Stimulated activated CD4-positive, alpha-beta T cell treated with anti-CD3 and anti-CD28 coated beads, Interleukin-12 subunit alpha, Interleukin-12 subunit beta, amount 100 ng/mL, for 4 hours (primary cell): Measurements from ENCODE around the gene PRM2.
A peak's percentile ranks its signal among the peaks of the same experiment; 100 is the strongest.

Experiments
- DNase-seq: peaks from one replicate; pipeline ENCODE4 v3.0.0-alpha.2; 2020

The PRM2 gene

DNA sequence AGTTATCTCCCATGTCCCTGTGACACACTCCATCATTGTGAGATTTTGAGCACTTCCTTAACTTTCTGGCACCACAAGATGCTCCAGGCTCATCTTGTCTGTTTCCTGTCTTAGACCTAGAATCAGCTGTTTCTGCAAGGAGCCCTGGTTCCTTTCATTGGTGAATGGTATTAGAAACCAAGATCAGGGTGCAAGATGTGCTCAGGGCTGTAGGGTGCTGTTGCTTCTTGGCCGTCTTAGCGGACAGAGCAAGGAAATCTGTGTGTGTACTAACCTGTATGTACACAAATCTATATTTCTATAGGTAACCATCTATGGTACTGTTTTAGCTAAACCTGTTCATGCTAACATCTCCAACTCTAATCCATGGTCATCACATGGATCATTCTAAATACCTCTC, 12.9 kb upstream of the PRM2 start:
- no peak for DNase-seq

DNA sequence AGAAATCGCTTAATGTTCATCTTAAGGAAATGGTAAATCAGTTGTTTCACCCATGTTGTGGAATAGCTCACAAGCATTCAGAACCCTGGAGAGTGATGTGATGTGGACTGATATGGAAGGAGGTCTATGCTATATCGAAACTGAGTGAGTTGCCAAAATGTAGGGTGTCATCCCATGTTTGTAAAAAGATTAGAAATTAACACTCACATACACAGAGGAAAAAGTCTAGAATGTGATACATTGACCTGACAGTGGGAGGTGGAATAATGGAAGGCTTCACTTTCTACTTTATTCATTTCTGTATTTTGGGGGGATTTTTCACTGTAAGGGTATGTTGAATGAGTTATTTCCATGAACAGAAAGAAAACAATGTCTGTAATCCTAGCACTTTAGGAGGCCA, 9.6 kb upstream of the PRM2 start:
- DNase-seq, result no peak

DNA sequence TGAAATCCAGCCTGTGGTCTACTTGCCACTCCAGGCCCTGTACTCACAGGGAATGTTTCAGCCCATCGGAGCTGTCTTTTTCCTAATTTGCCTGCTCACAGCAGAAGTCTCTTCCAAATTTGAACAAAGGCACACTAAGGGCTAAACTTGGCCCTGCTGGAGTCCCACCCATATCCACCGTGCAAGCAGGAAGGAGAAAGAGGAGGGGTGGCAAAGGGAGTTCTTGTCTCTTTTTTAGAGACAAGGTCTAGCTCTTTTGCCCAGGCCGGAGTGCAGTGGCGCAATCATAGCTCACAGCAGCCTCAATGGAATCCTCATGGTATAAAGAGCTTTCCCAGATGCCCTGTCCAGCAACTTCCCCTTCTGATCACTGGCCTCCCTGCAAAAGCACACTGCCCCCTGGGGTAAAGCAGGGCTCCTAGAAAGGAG, 7.6 kb upstream of the PRM2 start:
- no peak for DNase-seq

DNA sequence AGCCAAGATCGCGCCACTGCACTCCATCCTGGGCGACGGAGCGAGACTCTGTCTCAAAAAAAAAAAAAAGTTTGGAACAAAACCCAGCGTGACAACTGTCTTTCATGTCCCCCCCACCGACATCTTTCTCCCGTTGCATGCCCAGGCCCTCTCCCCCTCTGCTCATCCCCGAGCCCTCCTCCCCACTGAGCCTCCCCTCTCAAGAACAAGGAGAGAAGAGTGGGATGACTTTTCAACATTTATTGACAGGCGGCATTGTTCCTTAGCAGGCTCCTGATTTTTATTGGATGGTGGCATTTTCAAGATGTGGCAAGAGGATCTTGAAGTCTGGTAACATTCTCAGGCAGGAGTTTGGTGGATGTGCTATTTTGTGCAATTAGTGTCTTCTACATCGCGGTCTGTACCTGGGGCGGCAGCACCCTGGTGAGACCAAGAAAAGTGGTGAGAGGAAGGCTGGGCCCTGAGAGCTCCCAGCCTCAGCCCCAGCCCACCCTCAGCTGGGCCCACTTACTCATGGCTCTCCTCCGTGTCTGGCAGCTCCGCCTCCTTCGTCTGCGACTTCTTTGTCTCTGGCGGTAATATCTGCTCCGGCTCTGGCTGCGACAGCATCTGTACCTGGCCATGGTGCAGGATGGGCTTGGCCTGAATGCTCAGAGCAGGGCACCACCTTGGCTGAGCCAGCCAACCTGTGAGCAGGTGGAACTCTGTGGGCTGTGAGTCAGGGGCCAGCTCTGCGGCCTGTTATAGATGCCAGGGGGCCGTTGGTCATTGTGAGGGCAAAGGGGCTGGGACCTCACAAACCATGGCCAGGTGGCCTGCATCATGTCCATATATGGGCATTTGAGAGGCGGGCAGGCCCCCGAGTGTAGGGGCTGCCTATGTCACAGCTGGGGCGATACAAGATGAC, 4.6 kb upstream of the PRM2 start, which contains the start of gene PRM1:
Gene PRM1, minus strand, starts transcription at position 715 of the 907 bp plus-strand sequence. Its CDS starts 92 bp downstream, at position 623.
- no peak for DNase-seq

DNA sequence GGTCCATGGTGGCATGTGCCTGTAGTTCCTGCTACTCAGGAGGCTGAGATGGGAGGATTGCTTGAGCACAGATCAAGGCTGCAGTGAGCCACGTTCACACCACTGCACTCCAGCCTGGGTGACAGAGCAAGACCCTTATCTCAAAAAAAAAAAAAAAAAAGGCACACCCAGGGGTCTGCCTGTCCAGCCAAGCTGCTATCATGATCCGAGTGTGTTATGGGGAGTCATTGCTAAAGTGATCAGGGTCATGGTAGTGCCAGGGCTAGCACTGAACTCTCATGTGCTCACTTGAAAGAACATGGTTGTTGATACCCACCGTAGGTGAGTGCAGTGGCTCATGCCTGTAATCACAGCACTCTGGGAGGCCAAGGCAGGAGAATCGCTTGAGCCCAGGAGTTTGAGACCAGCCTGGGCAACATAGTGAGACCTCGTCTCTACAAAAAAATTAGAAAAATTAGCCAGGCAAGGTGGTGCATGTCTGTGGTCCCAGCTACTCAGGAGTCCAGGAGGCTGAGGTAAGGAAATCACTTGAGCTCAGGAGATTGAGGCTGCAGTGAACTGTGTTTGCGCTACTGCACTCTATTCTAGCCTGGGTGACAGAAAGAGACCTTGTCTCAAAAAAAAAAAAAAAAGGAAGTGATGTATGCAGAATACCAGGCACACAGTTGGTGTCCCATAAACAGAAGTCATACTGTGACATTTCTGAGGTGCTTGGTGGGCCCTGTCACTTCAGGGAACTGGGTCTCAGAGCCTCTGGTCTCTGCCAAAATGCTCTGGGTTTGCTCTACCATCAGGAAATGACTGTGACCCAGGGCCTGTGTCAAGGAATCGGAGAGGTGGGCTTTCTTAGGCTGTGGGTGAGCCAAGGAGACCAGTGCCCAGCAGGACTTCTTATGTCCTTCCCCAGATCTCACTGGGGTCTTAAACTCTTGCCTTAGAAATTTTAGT, 2.7 kb upstream of the PRM2 start:
- no peak for DNase-seq

DNA sequence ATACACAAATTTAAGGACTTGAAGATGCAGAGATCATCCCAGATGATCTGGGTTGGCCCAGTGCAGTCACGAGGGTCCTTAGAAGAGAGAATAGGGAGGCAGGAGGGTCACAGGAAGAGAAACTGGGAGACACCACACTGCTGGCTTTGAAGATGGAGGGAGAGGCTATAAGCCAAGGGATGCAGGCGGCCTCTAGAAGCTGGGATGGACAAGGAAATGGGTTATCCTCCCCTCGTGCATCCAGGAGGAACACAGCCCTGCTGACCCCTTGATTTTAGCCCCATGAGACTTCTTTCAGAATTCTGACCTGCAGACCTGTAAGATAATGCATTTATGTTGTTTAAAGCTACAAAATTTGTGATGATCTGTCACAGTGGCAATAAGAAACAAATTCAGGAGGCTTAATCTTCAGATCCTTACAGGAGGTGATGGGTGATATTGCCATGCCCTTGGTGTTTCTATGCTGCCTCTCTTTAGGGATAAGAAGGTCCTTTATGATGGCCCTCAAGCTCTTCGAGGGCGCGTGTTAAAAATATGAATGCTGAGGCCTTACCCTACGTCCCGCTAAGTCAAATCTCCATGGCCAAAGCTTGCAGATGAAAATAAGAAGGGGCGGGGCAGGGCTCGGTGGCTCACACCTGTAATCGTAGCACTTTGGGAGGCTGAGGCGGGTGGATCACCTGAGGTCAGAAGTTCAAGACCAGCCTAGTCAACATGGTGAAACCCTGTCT, 1.5 kb upstream of the PRM2 start:
- DNase-seq, result no peak

DNA sequence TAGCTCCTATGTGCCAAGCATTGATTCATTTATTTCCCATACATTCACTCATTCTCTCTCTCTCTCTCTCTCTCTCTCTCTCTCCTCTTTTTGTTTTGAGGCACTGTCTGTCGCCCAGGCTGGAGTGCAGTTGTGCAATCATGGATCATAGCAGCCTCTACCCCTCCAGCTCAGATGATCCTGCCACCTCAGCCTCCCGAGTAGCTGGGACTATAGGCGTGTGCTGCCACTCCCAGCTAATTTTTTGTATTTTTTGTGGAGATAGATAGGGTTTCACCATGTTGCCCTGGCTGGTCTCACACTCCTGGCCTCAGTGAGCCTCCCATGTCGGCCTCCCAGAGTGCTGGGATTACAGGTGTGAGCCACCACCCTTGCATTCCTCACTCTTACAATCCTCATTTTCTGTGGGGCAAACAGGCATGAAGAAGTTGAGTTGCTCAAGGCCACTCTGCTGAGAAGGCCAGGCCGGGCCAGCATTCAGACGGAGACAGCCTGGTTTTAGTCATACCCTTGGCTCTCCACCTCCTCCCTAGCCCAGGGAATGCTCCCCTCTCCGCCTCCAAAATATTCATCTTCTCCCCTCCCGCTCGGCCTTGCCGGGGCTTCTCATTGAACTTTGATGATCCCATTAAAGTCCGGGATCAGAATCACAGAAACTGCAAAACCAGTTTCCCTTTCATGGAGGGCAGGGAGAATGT, 765 bp upstream of the PRM2 start:
- DNase-seq, result no peak

DNA sequence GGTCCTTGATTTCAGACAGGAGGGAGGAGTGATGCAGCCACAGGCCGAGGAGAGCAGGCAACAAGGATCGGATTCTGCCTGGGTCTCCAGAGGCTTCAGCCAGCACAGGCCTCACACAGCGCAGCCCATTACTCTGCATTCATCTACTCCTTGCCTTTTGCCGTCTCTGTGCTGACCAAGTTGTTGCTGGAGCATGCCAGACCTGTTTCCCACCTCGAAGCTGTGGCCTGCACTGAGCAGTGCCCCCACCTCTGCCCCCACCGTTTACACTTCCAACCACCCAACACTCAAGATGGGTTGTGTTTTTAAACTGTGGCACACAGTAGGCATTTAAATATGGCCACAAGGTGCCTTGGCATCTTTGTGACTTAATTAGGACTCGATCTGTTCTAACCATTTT, 1.3 kb downstream of the PRM2 start:
- DNase-seq, result no peak

DNA sequence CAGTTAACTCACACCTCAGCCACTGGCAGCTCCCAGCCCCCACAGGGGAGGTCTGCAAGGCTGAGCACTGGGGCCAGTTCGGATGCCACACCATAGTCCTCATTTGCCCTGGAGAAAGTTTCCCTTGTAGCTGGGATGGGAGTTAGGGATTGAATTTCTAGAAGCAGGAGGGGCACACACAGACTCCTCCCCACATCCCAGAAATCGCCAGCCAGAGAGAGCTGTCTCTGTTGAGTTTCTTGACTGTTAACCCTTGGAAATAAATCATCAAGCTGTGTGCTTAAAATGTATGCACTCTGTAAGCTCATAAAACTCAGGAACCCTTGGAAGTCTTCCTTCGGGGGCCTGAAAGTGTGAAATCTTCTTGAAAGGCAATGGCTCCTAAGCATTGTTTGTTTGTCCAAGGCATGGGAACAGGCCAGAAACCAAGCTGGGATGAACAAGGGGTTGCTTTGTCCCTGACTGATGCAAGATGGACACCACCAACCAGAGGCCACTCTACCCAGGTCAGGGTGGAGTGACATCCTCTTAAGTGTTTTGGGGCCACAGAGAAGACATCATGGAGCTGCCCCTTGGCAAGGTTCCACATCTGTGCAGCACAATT, 2.5 kb downstream of the PRM2 start:
- no peak for DNase-seq

DNA sequence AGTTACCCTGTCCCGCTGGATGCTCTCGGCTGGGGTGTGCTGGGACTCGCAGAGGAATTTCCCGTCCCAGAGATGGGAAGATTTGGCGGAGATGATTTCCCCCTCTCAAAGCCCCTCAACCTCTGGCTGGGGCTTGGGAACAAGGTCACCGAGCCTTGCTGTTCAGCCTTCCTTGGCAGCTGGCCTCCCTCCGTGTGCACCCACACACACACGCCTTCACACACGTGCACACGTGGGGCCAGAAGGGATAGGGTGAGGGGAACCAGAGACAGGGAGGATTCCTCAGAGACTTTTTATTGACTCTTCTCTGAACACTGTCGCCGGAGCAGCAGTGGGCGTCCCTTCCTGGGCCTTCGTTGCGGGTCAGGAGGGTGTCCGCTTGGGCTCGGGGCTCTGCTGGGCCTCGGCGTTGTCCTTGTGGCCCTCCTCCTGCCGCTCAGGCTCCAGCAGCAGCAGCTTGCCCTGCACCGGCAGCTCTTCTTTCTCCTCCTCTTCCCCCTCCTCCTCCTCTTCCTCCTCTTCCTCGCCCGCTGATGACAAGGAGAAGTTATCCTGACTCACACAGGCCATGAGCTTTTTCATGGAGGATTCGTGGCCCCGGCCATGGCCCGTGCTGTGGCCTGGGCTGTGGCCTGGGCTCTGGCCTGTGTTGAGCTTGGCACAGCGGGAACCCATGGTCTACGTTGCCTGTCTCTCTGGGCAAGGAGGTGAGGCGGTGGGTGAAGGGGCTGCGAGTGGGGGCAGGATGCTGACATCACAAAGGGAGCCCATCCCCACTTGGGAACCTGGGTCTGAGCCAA, 3.2 kb downstream of the PRM2 start, which contains the start of gene PRM3:
Gene PRM3, minus strand, starts transcription at position 709 of the 800 bp plus-strand sequence. Its CDS starts 34 bp downstream, at position 675.
- no peak for DNase-seq

DNA sequence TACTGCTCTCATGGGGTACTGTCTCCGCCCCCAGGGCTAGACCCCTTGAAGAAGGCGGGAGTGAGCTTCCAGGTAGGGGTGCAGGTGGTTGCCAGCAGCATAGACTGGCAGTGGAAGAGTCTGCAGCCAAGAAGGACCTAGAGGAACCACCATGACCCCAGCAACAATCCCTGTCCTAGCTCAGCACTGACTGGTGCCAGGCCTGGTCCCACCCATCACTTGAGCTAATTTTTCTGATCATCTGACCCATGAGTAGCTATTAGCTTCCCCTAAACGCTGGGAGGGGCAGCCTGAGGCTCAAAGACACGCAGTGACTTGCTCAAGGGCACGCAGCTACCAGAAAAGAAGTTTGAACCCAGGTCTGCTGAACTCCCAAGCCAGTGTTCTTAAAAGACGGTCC, 3.8 kb downstream of the PRM2 start:
- DNase-seq, result no peak

DNA sequence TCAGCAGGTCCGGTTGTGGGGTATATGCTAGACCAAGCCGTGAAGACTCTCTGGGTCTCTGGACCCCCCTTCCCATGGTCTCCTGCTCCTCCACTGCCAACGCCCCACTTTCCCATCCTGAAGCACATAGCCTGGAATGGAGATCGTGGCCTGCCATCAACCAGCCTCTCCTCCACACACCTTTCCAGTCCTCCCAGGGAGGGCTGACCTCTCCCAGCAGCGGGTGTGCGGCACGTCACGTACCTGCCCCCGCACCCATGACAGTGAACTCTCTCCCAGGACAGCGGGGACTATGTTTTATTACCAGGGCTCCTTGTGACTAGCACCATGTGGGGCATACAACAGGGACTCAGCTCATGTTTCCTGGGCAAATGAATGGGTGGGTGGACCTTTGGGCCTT, 4.7 kb downstream of the PRM2 start:
- no peak for DNase-seq

DNA sequence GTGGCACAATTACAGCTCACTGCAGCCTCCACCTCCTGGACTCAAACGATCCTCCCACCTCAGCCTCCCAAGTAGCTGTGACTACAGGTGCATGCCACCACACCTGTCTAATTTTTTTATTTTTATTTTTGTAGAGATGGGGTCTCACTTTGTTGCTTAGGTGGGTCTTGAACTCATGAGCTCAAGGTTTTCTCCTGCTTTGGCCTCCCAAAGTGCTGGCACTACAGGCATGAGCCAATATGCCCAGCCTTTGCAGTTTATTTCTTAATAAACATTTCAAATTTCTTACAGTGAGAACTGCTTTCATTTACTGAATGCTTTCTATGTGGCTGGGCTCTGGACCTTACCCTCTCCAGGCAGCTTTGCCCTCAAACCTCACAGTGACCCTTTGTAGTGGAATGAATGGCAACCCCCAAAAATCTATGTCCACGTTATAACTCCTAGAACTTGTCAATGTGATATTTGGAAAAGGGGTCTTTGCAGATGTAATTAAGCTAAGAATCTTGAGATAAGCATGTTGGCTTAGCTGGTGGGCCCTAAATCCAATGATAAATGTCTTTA, 5.6 kb downstream of the PRM2 start:
- no peak for DNase-seq

DNA sequence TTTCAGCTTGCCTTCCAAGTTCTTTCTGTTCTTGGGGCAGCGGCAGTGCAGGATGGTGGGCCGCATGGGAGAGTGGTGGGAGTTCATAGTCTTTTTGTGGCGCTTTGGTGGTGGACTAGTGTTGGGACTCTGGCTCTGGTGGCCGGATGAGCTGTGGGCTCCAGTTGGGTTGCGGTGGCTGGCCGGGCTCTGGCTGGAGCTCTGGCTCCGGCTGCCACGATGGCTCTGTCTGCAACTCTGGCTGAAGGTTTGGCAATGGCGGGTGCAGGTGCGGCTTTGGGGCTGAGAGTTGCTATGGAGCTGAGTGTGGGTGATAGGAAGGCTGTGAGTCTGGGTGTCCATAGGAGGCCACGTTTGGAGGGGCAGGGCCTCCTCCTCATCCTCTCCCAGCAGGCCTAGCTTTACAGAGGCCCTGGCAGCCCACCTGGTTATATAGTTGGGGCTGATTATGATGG, 7.3 kb downstream of the PRM2 start, which contains the start of gene TNP2:
Gene TNP2, minus strand, starts transcription at position 405 of the 455 bp plus-strand sequence. Its CDS starts 63 bp downstream, at position 342.
- DNase-seq, result no peak

DNA sequence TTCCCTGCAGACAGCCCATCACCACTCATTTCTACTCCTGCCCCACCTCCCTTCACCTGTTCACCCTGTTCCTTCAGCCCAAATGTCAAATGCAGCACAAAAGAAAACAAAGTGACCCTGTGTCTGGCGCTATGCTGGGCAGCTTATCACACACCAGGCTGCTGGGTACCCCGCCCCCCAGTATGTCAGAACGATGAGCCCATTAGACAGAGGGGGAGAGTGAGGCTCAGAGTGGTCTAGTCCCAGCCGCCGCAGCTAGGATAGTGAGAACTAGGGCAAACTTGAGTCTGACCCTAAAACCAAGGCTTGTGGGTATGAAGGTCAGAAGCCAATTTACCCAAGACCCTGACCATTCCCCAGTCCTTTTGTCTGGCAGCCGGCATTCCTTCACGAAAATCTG, 11.2 kb downstream of the PRM2 start:
- no peak for DNase-seq

DNA sequence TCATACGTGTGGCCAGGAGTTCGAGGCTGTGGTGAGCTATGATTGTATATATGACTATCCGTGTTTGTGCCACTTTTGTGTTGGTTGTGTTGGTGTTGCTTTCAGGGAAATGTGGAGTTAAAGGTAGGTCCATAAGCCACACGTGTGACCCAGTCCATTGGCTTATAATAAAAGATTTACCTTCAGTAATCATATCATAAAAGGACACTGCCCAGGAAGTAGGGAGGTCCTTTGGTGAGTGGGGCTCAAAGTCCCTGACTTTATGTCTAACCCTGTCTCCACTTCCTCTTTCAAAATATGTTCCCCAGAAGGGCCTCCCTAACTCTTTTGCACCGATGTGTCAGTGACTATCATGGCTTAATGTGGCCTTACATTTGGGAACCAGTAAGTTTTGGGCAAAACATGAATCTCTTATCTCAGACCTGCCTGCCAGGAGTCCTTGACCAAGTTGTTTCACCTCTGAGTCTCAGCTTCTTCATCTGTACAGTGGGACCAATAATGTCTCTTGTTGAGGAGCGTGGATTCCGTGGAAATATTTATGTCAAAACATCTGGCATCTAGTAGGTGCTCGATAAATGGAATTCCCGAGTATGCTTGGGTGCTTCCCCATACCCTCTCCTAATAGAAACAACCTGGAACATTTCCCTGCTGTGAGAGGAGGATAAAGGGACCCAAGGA, 12.0 kb downstream of the PRM2 start:
- DNase-seq, result no peak

DNA sequence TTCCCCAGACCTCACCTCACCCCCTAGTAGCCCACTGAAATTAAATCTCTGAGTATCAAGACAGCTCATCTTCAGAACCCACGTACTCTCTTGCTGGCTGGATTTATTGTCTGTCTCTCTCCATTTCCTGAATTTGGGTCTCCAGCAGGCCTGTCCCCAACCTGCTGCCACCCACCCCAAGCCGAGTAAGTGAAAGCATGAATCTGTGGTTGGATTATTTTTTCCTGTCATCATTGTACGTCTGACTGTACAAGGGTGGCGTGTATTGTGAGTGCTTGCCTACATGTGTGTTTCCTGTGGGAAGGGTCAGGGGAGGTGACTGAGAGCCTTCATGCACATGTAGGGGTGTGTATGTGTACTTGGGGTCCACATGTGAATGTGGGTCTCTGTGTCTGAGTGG, 12.5 kb downstream of the PRM2 start:
- peak; percentile 54 for DNase-seq

DNA sequence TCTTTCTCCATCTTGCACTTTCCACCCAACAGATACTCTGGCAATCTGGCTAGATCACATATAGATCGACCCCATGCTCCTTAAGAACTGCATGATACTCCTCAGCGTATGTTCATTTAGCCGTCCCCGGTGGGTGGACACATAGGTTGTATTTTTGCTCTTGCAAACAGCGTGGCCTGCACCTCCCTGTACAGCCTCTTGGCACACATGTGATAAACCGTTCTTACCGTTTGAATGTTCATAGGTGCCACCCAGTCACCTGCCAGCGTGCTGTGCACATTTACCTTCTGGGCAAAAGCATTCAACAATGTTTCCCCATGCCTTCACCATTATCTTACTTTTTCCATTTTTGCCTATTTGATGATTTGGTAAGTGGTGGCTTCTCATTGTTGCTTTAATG, 13.4 kb downstream of the PRM2 start:
- DNase-seq, result no peak

DNA sequence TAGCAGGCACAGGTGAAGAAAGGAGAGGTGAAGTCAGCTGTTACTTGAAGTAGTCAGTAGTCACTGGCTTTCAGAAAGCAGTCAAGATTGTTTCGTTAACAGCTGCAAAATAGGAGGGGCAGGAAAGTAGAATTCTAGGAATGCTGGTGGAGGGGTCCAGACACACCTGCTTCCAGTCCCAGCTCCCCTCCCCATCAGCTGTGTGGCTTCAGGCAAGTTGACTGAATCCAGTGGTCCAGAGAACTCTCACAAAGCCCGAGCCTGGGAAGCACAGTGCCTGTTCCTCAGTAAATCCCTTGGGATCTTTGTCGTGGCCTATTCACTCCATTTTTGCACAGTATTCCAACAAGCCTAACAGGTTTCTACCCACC, 15.7 kb downstream of the PRM2 start:
- DNase-seq, result no peak
